OCI-LY1 (cell line): Measurements from ENCODE around the gene SENP1.

ENCODE experiments used
- CTCF ChIP-seq: fragments of 200-600 bp; sonication (generic), shearing (Covaris generic); IDR thresholded peaks from 2 replicates; pipeline ENCODE4 v1.5.1; 2017; ENCODE audit warnings: mild to moderate bottlenecking, antibody characterized with exemption, low read length, moderate library complexity, mixed read lengths
- EZH2 ChIP-seq: fragments of 200-600 bp; sonication (generic), shearing (Covaris generic); IDR thresholded peaks from 2 replicates; pipeline ENCODE4 v1.8.0; 2017; ENCODE audit warnings: borderline replicate concordance, mixed run types, mild to moderate bottlenecking, antibody characterized with exemption, low read length, moderate library complexity, mixed read lengths

GRCh38 chr12:48132826-48133225, 26.9 kb upstream of the SENP1 start:
- TF ChIP-seq EZH2 (no peak), CTCF (no peak)
